Ishikawa (cell line): ENCODE data around the gene TIMP3.

ENCODE experiments used
- EP300 ChIP-seq: IDR thresholded peaks from 2 replicates; pipeline ENCODE4 v1.6.1; 2012; ENCODE audit warnings: borderline replicate concordance
- REST ChIP-seq: IDR thresholded peaks from 2 replicates; pipeline ENCODE4 v1.6.1; 2012; ENCODE audit warnings: low read depth, mild to moderate bottlenecking
- TEAD4 ChIP-seq: IDR thresholded peaks from 2 replicates; pipeline ENCODE4 v1.6.1; 2012
- YY1 ChIP-seq: IDR thresholded peaks from 2 replicates; pipeline ENCODE4 v1.6.1; 2012; ENCODE audit warnings: low read depth

GRCh38 chr22:32837803-32838202 lies 36.3 kb downstream of the TIMP3 start:
- no peak for TF ChIP-seq YY1
- no peak for TF ChIP-seq REST
- no peak for TF ChIP-seq TEAD4
- TF ChIP-seq EP300, result no peak
